ENCODE measurements around the gene MTM1.

DNA sequence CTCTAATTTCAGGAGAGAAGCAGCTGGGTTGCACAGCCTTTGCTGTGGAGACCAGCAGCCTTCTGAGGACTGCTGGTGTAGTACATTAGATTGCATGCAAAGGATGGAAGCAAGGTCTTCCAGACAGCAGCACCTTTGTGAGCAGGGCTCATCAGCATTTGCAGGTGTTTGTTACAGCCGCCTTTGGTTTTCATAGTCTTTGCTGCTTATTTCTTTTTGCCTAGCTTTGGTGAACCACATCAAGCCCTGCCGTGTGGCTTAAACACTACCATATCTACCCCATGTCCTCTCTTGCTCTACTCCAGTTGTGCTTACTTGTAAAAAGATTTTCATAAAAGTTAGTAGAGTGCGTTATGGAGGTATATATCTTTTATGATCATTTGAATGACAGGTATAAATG is 57.5 kb downstream of the MTM1 start:
- TF ChIP-seq, protein P1, sequence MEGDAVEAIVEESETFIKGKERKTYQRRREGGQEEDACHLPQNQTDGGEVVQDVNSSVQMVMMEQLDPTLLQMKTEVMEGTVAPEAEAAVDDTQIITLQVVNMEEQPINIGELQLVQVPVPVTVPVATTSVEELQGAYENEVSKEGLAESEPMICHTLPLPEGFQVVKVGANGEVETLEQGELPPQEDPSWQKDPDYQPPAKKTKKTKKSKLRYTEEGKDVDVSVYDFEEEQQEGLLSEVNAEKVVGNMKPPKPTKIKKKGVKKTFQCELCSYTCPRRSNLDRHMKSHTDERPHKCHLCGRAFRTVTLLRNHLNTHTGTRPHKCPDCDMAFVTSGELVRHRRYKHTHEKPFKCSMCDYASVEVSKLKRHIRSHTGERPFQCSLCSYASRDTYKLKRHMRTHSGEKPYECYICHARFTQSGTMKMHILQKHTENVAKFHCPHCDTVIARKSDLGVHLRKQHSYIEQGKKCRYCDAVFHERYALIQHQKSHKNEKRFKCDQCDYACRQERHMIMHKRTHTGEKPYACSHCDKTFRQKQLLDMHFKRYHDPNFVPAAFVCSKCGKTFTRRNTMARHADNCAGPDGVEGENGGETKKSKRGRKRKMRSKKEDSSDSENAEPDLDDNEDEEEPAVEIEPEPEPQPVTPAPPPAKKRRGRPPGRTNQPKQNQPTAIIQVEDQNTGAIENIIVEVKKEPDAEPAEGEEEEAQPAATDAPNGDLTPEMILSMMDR (IDR thresholded peaks at IDR 0.05) = no peak
- no peak for TF ChIP-seq EZH2 (IDR thresholded peaks at IDR 0.05)
